Esophagus muscularis mucosa (tissue), 4 donors: ENCODE results near the gene LAG3. TPM values are rescaled to one million over a fixed set of nuclear protein-coding genes. Genes with fewer than 3 reads are reported as not detected.

Experiments used
- DNase-seq: peaks from one replicate; pipeline ENCODE4 v3.0.0-alpha.2; 2017; ENCODE audit errors: extremely low spot score
- H3K27ac ChIP-seq, 4 donors: fragments of 200-600 bp; sonication (generic); replicated peaks in 1 of 4; 1 replicate in 3 of 4; 2 replicates in 1 of 4; pipeline ENCODE4 v1.5.1; 2016 to 2019; ENCODE audit warnings: mild to moderate bottlenecking in 1 of 4
- H3K27me3 ChIP-seq, 4 donors: fragments of 200-600 bp; sonication (generic); one replicate each; pipeline versions ENCODE4 v1.5.1 to v1.6.0; 2016 to 2019
- H3K36me3 ChIP-seq, 4 donors: fragments of 200-600 bp; sonication (generic); one replicate each; pipeline ENCODE4 v1.5.1; 2016 to 2019
- H3K4me1 ChIP-seq, 4 donors: fragments of 200-600 bp; sonication (generic); one replicate each; pipeline ENCODE4 v1.5.1; 2016 to 2019
- H3K4me3 ChIP-seq, 4 donors: fragments of 200-600 bp; sonication (generic); 1 replicate in 2 of 4; 2 replicates in 2 of 4; pipeline ENCODE4 v1.5.1; 2016 to 2019; ENCODE audit warnings: mild to moderate bottlenecking in 4 of 4, moderate library complexity in 1 of 4
- H3K9me3 ChIP-seq, 4 donors: fragments of 200-600 bp; sonication (generic); 1 replicate in 3 of 4; 2 replicates in 1 of 4; pipeline ENCODE4 v1.5.1; 2016 to 2019
- CTCF ChIP-seq, 3 experiments: fragments of 200-600 bp in 2 of 3; fragments of 450-650 bp in 1 of 3; sonication (generic) in 2 of 3; IDR thresholded peaks; one replicate each; pipeline ENCODE4 v1.5.1; 2017 to 2019; ENCODE audit warnings: antibody characterized with exemption in 3 of 3, mild to moderate bottlenecking in 2 of 3, moderate library complexity in 1 of 3
- EP300 ChIP-seq: sonication (generic); formaldehyde crosslinking; IDR thresholded peaks from one replicate; pipeline ENCODE4 v1.6.1; 2017; ENCODE audit warnings: antibody characterized with exemption
- POLR2A ChIP-seq: fragments of 450-650 bp; IDR thresholded peaks from one replicate; pipeline ENCODE4 v1.6.1; 2017; ENCODE audit warnings: antibody characterized with exemption, moderate library complexity, mild to moderate bottlenecking, low read depth
- POLR2AphosphoS5 ChIP-seq, 2 donors: sonication (generic); formaldehyde crosslinking; IDR thresholded peaks; one replicate each; pipeline ENCODE4 v1.6.1; 2017; ENCODE audit warnings: antibody characterized with exemption in 2 of 2
- WGBS: methylation state at CpG from one replicate; pipeline ENCODE4 v1.1.5; 2018; 5-methylcytosine and 5-hydroxymethylcytosine counted together
- intact Hi-C: fragments of 100-400 bp; cut with DNase I; formaldehyde crosslinking; loops from one replicate; pipeline ENCODE4 v1.15.1; 2023
- total RNA-seq, 4 donors: library from RNA; depleted of rRNA; stranded (reverse); fragments of >200 nt; gene quantifications; one replicate each; pipeline versions ENCODE4 v1.1.0 to v1.2.1, GENCODE V29; 2016

The LAG3 gene
- total RNA-seq, 4 donors from 2014 or later: 1.7 to 4.0 (median 2.9) TPM

GRCh38 chr12:6765634-6766581, 6.4 kb upstream of the LAG3 start, which contains the start of gene PTMS:
Gene PTMS, plus strand, starts transcription at chr12:6766363. Its CDS starts 343 bp downstream, at chr12:6766706.
- 4% methylated on average over 37 of the region's 63 CpGs for WGBS
- peak within 1 kb of the TSS; percentile 63 to 93 (median 78) for H3K4me3 ChIP-seq
- H3K27ac ChIP-seq: peak within 1 kb of the TSS; percentile 95 to 100 (median 96)
- H3K4me1 ChIP-seq: peaks cover 47 to 71% (median 67%) of the 10 kb centered on the region in 4 donors
- H3K9me3 ChIP-seq: no peaks in the 10 kb centered on the region
- peaks cover 10 to 17% (median 16%) of the 10 kb centered on the region in 4 donors for H3K36me3 ChIP-seq
- peak; percentile 95 for DNase-seq
- intact Hi-C loops: loop anchor here (1.0 kb wide), 1 partner anchor 13 kb away; the partner anchor contains the start of gene MLF2
- TF ChIP-seq POLR2AphosphoS5 (IDR thresholded peaks at IDR 0.05) (peak; percentile 90 to 96), POLR2A (peak; percentile 69), CTCF (IDR thresholded peaks at IDR 0.05) (no peak), EP300 (no peak)
- H3K27me3 ChIP-seq: no peaks in the 10 kb centered on the region

GRCh38 chr12:6766651-6767349, 5.5 kb upstream of the LAG3 start:
- peak overlapping the region; percentile 95 to 100 (median 96) for H3K27ac ChIP-seq
- H3K9me3 ChIP-seq: no peaks in the 10 kb centered on the region
- H3K4me1 ChIP-seq: peaks cover 54 to 80% (median 75%) of the 10 kb centered on the region in 4 donors
- no peak for DNase-seq
- peaks cover 12 to 25% (median 21%) of the 10 kb centered on the region in 4 donors for H3K36me3 ChIP-seq
- H3K4me3 ChIP-seq: peak overlapping the region; percentile 63 to 93 (median 78)
- intact Hi-C loops: loop anchor here (1.0 kb wide), 1 partner anchor 13 kb away; the partner anchor contains the start of gene MLF2
- TF ChIP-seq EP300: no peak
- TF ChIP-seq POLR2A: peak; percentile 8
- TF ChIP-seq CTCF (IDR thresholded peaks at IDR 0.05): peak; percentile 78 to 89 (median 79)
- peak; percentile 59 to 60 for TF ChIP-seq POLR2AphosphoS5 (IDR thresholded peaks at IDR 0.05)
- H3K27me3 ChIP-seq: no peaks in the 10 kb centered on the region
- 1% methylated on average over 43 of the region's 88 CpGs for WGBS

GRCh38 chr12:6767353-6768319, 4.7 kb upstream of the LAG3 start:
- Histone ChIP-seq H3K4me3 (peak overlapping the region; percentile 63 to 93 (median 78)), H3K36me3 (peaks cover 12 to 25% (median 21%) of the 10 kb centered on the region in 4 donors), H3K27ac (peak overlapping the region; percentile 95 to 100 (median 96)), H3K9me3 (no peaks in the 10 kb centered on the region), H3K27me3 (no peaks in the 10 kb centered on the region), H3K4me1 (peaks cover 57 to 86% (median 84%) of the 10 kb centered on the region in 4 donors)
- intact Hi-C loops: no loop called here
- WGBS: 4% methylated on average over 35 of the region's 44 CpGs
- no peak for DNase-seq
- TF ChIP-seq CTCF (IDR thresholded peaks at IDR 0.05): no peak
- TF ChIP-seq POLR2AphosphoS5 (IDR thresholded peaks at IDR 0.05): peak in 1 of 2 donors; percentile 28
- no peak for TF ChIP-seq EP300
- no peak for TF ChIP-seq POLR2A

GRCh38 chr12:6768437-6768914, 3.8 kb upstream of the LAG3 start:
- Histone ChIP-seq H3K9me3 (no peaks in the 10 kb centered on the region), H3K4me3 (peak overlapping the region; percentile 63 to 93 (median 78)), H3K27me3 (no peaks in the 10 kb centered on the region), H3K36me3 (peaks cover 12 to 25% (median 21%) of the 10 kb centered on the region in 4 donors), H3K4me1 (peaks cover 52 to 86% (median 84%) of the 10 kb centered on the region in 4 donors), H3K27ac (peak overlapping the region; percentile 95 to 100 (median 96))
- 18% methylated on average over 6 of the region's 6 CpGs for WGBS
- TF ChIP-seq EP300 (no peak), POLR2A (no peak), CTCF (IDR thresholded peaks at IDR 0.05) (no peak), POLR2AphosphoS5 (IDR thresholded peaks at IDR 0.05) (no peak)
- intact Hi-C loops: no loop called here
- DNase-seq: no peak
